Lower leg skin (tissue), 4 donors: ENCODE data around the gene GGCT. TPM values are rescaled to one million over a fixed set of nuclear protein-coding genes. Genes with fewer than 3 reads are reported as not detected.
"Not testable (repeated sequence)": the region's sequence is repeated elsewhere in the genome, so short reads cannot be mapped to it uniquely, and the experiment has no call there.

Experiments
- DNase-seq, 2 donors: peaks; one replicate each; pipeline ENCODE4 v3.0.0-alpha.2; 2019; ENCODE audit warnings: low spot score in 2 of 2
- H3K4me3 ChIP-seq: fragments of 200-600 bp; sonication (generic); 2 replicates; pipeline ENCODE4 v1.5.1; 2017; ENCODE audit warnings: mild to moderate bottlenecking, low read depth; ENCODE audit not compliant: poor library complexity, severe bottlenecking
- POLR2A ChIP-seq, 2 donors: fragments of 450-650 bp; IDR thresholded peaks; one replicate each; pipeline ENCODE4 v1.6.1; 2016 to 2017; ENCODE audit warnings: antibody characterized with exemption in 2 of 2, mild to moderate bottlenecking in 1 of 2, moderate library complexity in 1 of 2
- WGBS, 2 donors: methylation state at CpG; one replicate each; pipeline ENCODE4 v1.1.5; 2018; 5-methylcytosine and 5-hydroxymethylcytosine counted together
- intact Hi-C: fragments of 100-400 bp; cut with DNase I; formaldehyde crosslinking; loops from one replicate; pipeline ENCODE4 v1.15.0; 2023; ENCODE audit warnings: low total_unique reads
- total RNA-seq, 4 donors: library from RNA; depleted of rRNA; stranded (reverse); fragments of >200 nt; gene quantifications; one replicate each; pipeline ENCODE4 v1.1.0, GENCODE V29; 2016
- TF ChIP-seq, protein P1 (sequence below), 3 donors: fragments of 450-650 bp; IDR thresholded peaks; one replicate each; pipeline ENCODE4 v1.5.1; 2016; ENCODE audit warnings: antibody characterized with exemption in 3 of 3, mild to moderate bottlenecking in 3 of 3, moderate library complexity in 2 of 3

GGCT gene
- total RNA-seq, 4 donors from 2014 or later = 40.0 to 66.2 (median 60.8) TPM

DNA sequence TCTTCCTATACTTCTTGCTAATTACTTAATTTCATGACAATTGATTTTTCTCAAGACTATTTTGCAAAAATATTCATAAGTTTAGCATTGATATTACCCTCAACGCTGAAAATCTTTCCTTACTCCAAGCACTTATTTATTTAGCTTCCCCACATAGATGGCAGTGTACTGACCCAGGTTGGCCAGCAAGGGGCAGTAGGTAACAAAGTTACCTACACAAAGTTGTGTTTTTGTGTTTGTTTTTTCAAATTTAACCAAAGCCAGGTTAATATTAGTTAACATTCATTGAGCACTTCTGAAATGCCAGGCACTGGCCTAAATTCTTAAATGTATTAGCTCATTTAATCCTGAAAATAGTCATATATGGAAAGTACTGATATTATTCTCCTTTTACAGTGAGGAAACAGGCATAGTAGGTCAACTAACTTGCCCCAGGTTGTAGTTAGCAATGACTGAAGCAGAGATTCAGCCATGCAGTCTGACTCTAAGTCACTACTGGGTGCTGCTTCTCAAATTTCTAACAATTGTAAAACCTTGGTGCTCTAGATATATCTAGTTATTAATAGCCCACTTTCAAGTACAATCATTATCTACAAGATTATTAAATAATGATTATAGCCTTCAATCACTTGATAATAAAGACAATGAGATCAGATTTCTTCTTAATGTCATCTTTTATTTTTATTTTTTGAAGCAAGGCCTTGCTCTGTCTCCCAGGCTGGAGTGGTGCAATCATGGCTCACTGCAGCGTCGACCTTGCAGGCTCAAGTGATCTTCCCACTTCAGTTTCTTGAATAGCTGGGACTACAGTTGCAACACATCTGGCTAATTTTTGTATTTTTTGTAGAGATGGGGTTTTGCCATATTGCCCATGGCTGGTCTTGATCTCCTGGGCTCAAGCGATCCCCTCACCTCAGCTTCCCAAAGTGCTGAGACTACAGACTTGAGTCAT lies 5.8 kb upstream of the GGCT start:
- no peak for TF ChIP-seq POLR2A (IDR thresholded peaks at IDR 0.05)
- TF ChIP-seq, protein P1, sequence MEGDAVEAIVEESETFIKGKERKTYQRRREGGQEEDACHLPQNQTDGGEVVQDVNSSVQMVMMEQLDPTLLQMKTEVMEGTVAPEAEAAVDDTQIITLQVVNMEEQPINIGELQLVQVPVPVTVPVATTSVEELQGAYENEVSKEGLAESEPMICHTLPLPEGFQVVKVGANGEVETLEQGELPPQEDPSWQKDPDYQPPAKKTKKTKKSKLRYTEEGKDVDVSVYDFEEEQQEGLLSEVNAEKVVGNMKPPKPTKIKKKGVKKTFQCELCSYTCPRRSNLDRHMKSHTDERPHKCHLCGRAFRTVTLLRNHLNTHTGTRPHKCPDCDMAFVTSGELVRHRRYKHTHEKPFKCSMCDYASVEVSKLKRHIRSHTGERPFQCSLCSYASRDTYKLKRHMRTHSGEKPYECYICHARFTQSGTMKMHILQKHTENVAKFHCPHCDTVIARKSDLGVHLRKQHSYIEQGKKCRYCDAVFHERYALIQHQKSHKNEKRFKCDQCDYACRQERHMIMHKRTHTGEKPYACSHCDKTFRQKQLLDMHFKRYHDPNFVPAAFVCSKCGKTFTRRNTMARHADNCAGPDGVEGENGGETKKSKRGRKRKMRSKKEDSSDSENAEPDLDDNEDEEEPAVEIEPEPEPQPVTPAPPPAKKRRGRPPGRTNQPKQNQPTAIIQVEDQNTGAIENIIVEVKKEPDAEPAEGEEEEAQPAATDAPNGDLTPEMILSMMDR (IDR thresholded peaks at IDR 0.05) = peak in 1 of 3 donors; percentile 44
- no peak overlapping the region for H3K4me3 ChIP-seq
- no peak for DNase-seq
- WGBS, 2 donors = 66 to 67% methylated on average over 4 of the region's 4 CpGs
- intact Hi-C loops = no loop called here

DNA sequence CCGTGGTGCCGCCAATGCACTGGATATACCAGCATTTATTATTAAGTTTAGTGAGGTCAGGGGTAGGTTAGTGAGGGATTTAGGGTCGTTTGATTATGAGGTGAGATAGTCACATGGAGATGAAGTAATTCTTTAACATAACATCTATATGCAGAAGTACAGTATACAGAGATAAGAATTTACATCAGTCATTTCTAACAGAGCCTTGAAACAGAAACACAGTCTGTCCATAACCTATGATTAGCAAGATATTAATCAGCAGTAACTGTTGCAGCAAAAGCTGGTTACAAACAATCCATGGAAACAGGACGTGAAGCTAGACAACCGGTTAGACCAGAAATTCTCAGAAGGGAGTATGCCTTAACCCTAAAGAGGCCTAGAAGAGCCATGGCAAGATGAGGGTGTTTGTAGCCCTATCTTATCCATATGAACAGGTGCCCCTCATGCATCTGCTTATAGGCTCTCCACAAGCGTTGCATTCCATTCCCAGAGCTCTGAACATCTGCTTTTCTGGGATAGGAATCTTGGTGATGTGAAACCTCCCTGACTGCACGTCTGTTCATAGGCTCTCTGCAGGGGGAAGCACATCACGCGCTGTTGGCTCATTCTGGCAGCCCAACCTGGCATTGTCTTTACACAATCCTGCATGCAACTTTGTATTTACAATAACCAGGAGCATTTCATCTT lies 4.7 kb upstream of the GGCT start:
- 41 to 42% methylated on average over 9 of the region's 9 CpGs for WGBS, 2 donors
- DNase-seq, H3K4me3 ChIP-seq, intact Hi-C loops: not testable (repeated sequence)

DNA sequence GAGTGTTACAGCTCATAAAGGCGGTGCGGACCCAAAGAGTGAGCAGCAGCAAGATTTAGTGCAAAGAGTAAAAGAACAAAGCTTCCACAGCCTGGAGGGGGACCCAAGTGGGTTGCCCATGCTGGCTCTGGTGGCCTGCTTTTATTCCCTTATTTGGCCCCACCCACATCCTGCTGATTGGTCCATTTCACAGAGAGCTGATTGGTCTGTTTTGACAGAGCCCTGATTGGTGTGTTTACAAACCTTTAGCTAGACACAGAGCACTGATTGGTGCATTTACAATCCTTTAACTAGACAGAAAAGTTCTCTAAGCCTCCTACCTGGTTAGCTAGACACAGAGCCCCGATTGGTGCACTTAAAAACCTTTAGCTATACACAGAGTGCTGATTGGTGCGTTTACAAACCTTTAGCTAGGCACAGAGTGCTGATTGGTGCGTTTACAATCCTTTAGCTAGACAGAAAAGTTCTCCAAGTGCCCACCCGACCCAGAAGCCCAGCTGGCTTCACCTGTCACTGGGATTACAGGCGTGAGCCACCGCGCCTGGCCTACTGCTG lies 2.8 kb upstream of the GGCT start:
- intact Hi-C loops, H3K4me3 ChIP-seq, DNase-seq: not testable (repeated sequence)
- 90 to 95% methylated on average over 9 of the region's 9 CpGs for whole genome bisulfite sequencing, 2 donors

DNA sequence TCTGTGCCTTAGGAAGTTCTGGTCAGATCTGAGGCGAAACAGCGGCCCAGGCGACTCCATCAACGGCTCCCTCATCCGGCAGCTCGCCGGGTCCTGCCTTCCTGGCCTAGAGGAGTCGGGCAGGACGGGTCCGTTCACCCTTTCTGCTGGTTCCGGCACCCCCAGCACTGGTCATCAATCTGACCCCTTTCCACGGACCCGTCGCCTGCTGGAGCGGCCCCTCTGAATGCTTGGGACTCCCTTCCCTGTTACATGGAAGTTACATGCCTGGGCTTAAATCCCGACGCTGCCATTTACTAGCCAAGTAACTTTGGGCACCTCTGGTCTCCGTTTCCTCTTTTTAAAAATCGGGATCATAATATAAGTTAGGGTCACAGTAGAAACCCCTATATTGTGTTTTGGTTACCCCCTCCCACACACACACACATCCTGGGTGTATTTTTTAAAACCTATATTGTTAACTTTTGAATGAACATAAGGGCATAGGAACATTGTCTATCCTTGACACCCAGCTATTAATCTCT lies 607 bp upstream of the GGCT start:
- H3K4me3 ChIP-seq = peak overlapping the region; percentile 23
- TF ChIP-seq, protein P1 (IDR thresholded peaks at IDR 0.05) = no peak
- TF ChIP-seq POLR2A (IDR thresholded peaks at IDR 0.05) = no peak
- no peak for DNase-seq
- WGBS, 2 donors = 6 to 8% methylated on average over 19 of the region's 19 CpGs
- intact Hi-C loops = no loop called here

DNA sequence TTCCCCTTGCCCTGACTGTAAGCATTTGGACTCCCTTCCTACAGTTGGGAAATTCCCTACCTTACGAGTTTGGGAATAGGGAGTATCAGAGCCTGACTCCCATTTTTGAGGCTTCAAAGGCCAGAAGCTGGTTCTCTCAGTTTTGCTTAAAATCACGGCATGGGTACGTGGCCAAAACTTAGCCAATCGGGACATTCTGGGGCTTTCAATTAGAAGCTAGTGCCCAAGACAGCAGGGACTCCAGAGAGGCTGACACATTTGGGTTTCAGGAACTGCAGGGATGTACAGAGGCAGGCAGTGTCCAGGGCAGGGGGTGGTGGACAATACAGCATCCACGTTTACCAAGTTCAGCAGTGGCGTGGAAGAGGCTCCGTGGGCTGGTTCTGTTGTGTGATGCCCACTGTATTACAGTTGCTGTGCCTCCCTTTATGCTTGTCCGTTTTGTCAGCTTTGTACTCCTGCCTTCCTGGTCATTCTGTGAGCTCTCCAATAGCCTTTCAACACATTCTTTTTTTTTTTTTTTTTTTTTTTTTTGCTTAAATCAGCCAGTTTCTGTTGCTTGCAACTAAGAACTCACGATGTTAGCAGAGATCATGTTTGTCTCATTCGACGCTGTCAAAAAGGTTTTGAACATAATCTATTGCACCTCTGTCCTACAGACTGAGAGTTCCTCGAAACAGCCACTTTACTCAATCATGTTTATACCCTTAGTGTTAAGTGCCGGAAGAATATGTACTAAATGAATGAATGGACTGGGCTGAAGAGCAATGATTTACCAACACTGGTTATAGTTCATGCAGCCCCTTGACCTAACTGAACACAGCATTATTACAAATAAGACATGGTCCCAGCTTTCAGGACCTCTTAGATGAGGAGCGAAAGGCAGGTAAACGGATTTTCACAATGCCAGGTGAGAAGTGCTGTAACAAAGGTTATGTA lies 1.1 kb downstream of the GGCT start:
- no peak for DNase-seq
- 42 to 47% methylated on average over 15 of the region's 15 CpGs for WGBS, 2 donors
- TF ChIP-seq POLR2A (IDR thresholded peaks at IDR 0.05) = no peak
- TF ChIP-seq, protein P1 (IDR thresholded peaks at IDR 0.05) = no peak

More for the DNA sequence above, 1.1 kb downstream of the GGCT start:
- intact Hi-C loops = loop anchor here (5.0 kb wide), 1 partner anchor 216 kb away; no protein-coding TSS in a partner anchor
- H3K4me3 ChIP-seq = peak overlapping the region; percentile 90
